NCI-H146 treated with DMSO at 0.1 percent for 48 hours (cell line): ENCODE results near the gene INO80.

ENCODE experiments used
- DNase-seq: peaks from one replicate; lab custom pipeline; 2025; ENCODE audit not compliant: unreplicated experiment; lab: John Stamatoyannopoulos, UW

The INO80 gene

DNA sequence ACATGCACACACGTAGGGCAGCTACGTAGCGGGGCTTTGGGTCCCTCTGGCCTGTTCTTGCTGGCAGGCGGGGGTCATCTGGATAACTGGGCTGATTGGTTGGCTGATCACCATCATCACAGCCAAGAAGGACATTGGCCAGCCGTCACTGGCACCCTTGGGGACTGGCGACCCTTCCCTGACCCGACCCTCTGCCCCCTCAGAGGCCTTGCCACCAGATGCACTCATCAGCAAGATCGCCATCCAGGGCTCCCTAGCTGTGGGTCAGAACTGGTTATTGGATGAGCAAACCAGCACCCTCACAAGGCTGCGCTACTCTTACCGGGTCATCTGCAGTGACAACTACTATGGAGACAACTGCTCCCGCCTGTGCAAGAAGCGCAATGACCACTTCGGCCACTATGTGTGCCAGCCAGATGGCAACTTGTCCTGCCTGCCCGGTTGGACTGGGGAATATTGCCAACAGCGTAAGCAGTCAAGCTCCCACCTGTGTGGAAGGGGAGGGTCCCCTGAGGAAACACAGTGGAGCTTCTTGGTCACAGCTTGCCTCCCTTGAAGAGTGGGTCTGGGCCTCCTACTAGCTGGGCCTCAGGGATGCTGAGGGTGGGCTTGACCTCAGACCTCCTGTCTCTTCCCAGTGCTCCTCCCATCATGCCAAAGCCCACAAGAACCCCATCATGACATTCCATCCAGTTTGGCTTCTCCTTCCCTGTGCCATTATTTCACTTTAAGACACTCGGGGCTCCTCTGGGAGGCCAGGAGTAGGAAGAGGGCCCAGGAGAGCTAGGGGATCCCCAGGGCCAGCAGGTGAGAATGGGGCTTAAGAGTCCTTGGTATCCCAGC lies 184.6 kb downstream of the INO80 start:
- DNase-seq: no peak

- peak; percentile 21 for DNase-seq
Observed at GRCh38 chr15:40930430-40931299, 185.4 kb downstream of the INO80 start.

DNA sequence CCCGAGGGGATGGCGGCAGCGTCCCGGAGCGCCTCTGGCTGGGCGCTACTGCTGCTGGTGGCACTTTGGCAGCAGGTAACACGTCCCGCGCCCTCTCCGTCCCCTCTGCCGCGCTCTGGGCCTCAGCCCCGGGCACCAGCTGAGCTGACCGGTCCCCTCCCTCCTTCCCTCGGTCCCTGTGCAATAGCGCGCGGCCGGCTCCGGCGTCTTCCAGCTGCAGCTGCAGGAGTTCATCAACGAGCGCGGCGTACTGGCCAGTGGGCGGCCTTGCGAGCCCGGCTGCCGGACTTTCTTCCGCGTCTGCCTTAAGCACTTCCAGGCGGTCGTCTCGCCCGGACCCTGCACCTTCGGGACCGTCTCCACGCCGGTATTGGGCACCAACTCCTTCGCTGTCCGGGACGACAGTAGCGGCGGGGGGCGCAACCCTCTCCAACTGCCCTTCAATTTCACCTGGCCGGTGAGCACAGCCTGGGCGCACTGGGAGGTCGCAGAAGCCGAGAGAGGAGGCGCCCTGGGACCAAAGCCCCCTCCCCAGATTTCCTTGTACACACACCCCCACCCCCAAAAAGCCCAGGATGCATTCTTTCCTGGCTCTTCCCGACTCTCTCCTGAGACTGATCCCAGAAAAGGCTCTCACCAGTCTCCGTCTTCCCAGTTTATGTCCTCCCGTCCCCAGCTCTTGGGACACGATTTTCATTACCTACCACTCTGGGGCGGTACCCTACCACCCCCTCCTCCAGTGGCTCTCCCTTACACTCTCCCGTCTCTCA lies 186.2 kb downstream of the INO80 start:
- peak; percentile 9 for DNase-seq
